Activated CD4-positive, alpha-beta T cell treated with anti-CD3 and anti-CD28 coated beads for 36 hours (primary cell): ENCODE data around the gene PKN3. TPM values are rescaled to one million over a fixed set of nuclear protein-coding genes. Genes with fewer than 3 reads are reported as not detected.

Experiments
- total RNA-seq, 2 experiments: library from RNA; stranded (reverse); gene quantifications; one replicate each; pipeline ENCODE4 v1.2.3, GENCODE V29; 2021

The PKN3 gene
- total RNA-seq, 2 experiments from 2014 or later = 14.6 to 14.9 TPM

Other genes starting within 250 kb of the PKN3 start
- 10 to 100 TPM; 73.5 to 86.4 TPM for gene ODF2, start 246.5 kb upstream of the PKN3 start, total RNA-seq
- gene GLE1, start 197.8 kb upstream of the PKN3 start, total RNA-seq = 10 to 100 TPM; 52.5 to 54.4 TPM
- gene SPTAN1, start 149.9 kb upstream of the PKN3 start, total RNA-seq = 100 to 1,000 TPM; 192 to 269 TPM
- gene DYNC2I2, start 45.7 kb upstream of the PKN3 start, total RNA-seq = 10 to 100 TPM; 26.7 to 35.7 TPM
- 100 to 1,000 TPM; 673 to 682 TPM for gene SET, start 13.3 kb upstream of the PKN3 start, total RNA-seq
- gene ZDHHC12, start 21.6 kb downstream of the PKN3 start, total RNA-seq = 10 to 100 TPM; 45.3 to 49.5 TPM
- 10 to 100 TPM; 17.1 to 19.3 TPM for gene ZER1, start 69.4 kb downstream of the PKN3 start, total RNA-seq
- gene TBC1D13, start 84.8 kb downstream of the PKN3 start, total RNA-seq = 10 to 100 TPM; 10.5 to 14.0 TPM
- 1 to 10 TPM; 7.3 to 9.3 TPM for gene ENDOG, start 116.0 kb downstream of the PKN3 start, total RNA-seq
- 10 to 100 TPM; 87.9 to 92.9 TPM for gene SPOUT1, start 127.3 kb downstream of the PKN3 start, total RNA-seq
- gene KYAT1, start 179.4 kb downstream of the PKN3 start, total RNA-seq = 10 to 100 TPM; 14.8 to 18.5 TPM
- gene LRRC8A, start 179.6 kb downstream of the PKN3 start, total RNA-seq = 10 to 100 TPM; 14.9 to 15.5 TPM
- gene PHYHD1, start 218.5 kb downstream of the PKN3 start, total RNA-seq = under 1 TPM; 0.21 to 0.44 TPM
- 1 to 10 TPM; 4.8 to 5.0 TPM for gene DOLK, start 245.1 kb downstream of the PKN3 start, total RNA-seq
- 100 to 1,000 TPM; 102 to 124 TPM for gene NUP188, start 245.2 kb downstream of the PKN3 start, total RNA-seq